ENCODE measurements around the gene VPS52.

VPS52 gene

GRCh38 chr6:33208091-33208967 is 63.3 kb downstream of the VPS52 start, which contains the start of gene RING1:
TSS of gene RING1 (plus strand) at chr6:33208500. CDS start at chr6:33208823, 323 bp downstream.
- peak; percentile 73 for DNase-seq

DNA sequence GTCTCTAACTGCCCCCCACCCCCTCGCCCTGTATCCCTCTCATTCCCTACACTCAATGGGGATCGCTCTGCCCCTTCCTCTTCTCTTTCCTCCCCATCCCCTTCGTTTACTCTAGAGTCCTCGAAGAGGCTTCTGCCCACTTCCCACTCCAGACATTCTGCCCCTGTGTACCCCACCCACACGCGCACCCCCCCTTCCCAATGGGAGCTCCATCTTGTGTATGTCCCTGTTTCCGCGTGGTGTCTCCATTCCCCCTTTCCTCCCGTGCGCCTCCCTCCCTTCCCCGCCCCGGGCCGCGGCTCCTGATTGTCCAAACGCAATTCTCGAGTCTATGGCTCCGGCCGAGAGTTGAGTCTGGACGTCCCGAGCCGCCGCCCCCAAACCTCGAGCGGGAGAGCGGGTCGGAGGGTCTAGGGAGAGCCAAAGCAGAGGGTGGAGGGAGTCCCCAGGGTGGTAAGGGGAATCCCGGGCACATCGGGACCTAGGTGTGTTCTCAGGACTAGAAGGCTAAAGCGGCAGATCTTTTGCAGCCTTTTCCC is 64.1 kb downstream of the VPS52 start:
- peak; percentile 28 for DNase-seq

GRCh38 chr6:33206864-33207551 is 64.7 kb downstream of the VPS52 start:
- no peak for DNase-seq

DNA sequence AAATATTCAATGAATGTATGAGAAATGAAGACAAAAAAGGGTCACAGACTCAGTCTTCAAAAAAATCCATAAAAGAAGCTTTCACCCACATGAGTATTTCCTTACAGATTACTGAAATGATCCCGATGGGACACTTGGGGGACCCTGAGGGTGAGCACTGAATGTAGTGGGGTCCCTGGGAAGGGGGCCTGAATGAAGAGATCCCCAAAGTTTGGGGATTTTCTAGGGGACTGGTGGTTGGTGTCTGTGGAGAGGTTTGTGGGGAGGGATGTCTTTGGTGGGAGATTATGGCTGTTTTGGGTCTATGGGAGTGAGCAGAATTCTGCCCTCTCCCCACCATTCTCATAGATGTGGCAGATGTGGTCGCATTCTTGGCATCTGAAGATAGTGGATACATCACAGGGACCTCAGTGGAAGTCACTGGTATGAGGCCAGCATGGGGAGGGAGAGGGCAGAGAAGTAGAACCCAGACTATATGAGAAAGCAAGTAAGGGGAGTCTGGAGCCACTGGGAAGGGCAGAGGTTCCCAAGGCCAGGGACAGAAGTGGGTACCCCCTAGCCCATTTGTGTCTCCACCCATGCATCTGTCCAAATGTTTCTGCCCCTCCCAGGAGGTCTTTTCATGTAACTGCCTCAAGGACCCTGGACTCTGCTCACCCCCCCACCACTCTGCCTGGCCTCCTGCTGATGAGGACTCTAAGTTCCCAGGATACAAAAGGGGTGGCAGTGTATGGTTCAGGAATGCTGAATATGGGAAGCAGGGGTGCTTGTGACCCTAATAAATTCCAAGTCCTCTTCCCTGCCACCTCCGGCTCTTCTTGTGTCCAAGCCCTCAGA is 65.4 kb downstream of the VPS52 start:
- no peak for DNase-seq

DNA sequence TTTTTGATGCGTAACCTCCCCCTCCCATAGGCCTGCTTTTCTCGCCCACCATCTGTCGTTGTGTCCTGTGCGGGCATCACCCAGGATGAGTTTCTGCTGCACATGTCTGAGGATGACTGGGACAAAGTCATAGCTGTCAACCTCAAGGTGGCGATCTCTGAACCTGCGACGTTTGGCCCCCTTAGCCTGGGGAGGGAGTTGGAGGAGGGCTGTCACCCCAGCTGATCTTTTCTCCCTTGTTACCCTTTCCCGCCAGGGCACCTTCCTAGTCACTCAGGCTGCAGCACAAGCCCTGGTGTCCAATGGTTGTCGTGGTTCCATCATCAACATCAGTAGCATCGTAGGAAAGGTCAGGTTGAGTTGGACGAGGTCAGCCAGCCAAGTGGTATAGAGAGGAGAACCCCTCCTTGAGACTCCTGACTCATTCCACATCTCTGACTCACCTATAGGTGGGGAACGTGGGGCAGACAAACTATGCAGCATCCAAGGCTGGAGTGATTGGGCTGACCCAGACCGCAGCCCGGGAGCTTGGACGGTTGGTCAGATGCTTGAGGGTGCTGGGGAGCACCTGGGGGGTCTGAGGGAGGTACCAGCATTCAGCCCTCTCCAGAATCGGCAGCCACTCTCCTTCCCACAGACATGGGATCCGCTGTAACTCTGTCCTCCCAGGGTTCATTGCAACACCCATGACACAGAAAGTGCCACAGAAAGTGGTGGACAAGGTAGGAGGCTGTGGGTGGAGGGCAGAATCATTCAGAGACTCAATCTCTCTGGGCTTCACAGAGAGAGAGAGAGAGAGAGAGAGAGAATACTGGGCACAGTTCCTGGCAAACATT is 66.3 kb downstream of the VPS52 start:
- no peak for DNase-seq

DNA sequence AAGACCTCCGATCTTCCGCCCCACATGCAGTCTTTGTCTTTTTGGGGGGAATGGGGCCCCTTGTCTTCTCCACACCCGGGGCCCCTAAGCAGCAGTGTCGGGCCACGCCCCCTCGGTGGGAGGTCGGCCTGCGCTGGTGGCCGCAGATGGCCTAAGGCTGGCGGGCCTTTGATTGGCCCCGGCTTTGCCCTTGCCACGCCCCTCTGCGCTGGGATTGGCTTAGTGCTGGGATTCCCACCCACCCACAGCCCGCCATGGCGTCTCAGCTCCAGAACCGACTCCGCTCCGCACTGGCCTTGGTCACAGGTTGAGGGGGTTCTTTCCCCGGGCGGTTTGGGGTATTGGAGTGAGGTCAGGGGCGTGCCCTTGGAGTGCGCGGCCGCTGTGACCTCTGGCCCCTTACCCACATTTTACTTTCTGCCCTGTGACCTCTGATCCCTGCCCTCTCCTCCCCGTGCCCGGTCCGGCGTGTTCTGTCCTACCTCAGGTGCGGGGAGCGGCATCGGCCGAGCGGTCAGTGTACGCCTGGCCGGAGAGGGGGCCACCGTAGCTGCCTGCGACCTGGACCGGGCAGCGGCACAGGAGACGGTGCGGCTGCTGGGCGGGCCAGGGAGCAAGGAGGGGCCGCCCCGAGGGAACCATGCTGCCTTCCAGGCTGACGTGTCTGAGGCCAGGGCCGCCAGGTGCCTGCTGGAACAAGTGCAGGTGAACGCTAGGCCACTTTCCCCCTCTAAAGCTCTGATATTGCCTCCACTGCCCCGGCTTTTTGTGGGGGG is 67.1 kb downstream of the VPS52 start, which contains the start of gene HSD17B8:
Gene HSD17B8, plus strand, starts transcription at position 241 of the 776 bp plus-strand sequence. Its CDS starts 14 bp downstream, at position 255.
- DNase-seq, result peak; percentile 87

DNA sequence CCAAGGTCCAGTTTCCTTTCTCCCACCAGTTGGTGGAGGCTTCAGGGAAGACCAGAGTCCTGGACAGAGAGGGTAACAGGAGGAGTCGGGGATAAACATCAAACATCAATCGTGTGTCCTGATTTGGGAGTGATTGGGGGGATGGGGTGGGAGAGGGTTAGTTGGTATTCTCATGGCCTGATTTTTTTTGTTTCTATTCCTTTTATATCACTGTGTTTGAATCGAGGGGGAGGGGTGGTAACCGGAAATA is 67.6 kb downstream of the VPS52 start:
- no peak for DNase-seq

GRCh38 chr6:33203443-33204164 is 68.1 kb downstream of the VPS52 start:
- DNase-seq, result no peak

GRCh38 chr6:33202799-33203198 is 68.9 kb downstream of the VPS52 start:
- no peak for DNase-seq

- no peak for DNase-seq
Measured at GRCh38 chr6:33201935-33202334, 69.7 kb downstream of the VPS52 start.

GRCh38 chr6:33201147-33201545 is 70.5 kb downstream of the VPS52 start:
- DNase-seq, result peak; percentile 27
